HG02588 (cell line): ENCODE measurements around the gene NFE2L1.
A peak's percentile ranks its signal among the peaks of the same experiment; 100 is the strongest.
"Not testable (repeated sequence)": the region's sequence is repeated elsewhere in the genome, so short reads cannot be mapped to it uniquely, and the experiment has no call there.

ENCODE experiments used
- ATAC-seq: cut with Tn5 transposase; IDR thresholded peaks from one replicate; pipeline ENCODE4 v1.9.1; 2021; ENCODE audit warnings: mild to moderate bottlenecking, moderate library complexity; ENCODE audit not compliant: unreplicated experiment

The NFE2L1 gene

DNA sequence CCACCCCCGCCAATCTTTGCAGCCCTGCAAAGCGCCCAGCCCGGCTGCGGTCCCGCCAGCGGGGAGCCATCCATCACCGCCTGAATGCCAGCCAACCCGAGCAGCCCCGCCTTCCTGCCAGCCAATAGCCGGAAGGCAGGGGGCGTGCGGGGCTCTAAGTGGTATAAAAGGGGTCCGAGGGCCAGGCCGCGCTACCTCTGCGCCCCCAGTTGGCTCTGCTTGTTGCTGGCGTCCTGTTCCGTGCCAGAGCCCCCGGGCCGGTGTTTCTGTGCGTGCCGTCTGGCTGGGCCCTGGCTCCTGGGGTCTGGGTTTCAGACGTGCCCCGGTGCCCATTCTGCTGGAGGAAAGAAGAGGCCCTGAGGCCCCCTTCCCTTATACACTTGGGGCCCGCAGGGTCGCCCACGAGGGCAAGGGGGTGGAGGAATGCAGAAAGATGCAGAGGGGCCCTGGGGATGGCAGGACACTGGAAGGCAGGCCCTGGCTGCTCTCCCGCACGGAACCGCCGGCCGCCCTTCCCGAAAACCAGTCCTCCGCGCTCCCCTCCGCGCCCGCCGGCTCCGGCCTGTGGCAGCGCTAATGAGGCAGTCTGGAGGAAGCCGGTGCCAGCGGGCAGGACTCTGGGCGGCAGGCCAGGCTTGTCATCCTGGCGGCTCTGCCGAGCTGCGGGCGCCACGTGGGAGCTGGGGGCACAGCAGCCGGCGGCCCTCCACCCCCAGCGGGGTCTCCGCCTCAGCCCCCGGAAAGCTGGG, 24.6 kb upstream of the NFE2L1 start:
- no peak for ATAC-seq

DNA sequence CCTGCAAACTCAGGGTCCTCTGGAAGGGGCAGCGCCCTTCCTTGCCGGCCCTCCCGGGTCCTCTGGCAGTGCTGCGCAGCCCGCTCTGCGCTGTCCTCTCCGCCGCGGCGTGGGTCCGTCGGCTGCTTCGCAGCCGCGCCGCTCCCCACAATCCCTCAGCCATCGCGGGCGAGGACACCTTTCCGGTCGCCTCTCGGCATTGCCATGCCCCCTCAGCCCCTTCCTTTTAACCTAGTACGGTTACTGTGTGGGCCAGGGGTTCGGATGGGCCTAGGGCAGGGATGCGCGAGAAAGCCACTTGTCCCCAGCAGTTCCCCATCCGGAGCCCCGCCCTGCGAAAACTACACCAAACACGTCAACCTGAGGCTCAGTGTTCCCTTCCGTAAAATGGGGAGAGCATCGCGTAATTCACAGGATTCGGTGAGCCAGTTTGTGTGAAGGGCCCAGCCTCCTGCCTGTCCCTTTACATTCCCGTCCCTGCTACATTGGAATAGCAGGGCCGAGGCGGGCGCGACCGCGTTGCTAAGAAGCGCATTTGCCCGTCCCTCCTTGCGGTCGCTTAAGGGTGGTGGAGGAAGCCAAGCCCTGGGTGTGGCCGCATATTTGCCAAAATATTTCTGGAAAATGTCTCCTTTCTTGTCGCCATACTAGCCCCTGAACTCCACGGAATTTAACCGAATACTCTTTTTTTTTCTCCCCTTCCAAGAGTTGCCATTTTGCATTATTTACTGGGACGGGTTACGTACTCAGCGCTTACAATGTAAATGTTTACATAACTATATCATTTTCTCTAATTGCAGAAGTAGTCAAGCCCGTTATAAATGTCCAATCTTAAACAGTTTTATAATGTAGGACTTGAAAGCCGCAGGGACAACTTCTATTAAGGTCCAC, 23.8 kb upstream of the NFE2L1 start:
- no peak for ATAC-seq

- ATAC-seq = peak; percentile 87
These were observed 22.9 kb upstream of the NFE2L1 start for GRCh38 chr17:48025040-48025903.

DNA sequence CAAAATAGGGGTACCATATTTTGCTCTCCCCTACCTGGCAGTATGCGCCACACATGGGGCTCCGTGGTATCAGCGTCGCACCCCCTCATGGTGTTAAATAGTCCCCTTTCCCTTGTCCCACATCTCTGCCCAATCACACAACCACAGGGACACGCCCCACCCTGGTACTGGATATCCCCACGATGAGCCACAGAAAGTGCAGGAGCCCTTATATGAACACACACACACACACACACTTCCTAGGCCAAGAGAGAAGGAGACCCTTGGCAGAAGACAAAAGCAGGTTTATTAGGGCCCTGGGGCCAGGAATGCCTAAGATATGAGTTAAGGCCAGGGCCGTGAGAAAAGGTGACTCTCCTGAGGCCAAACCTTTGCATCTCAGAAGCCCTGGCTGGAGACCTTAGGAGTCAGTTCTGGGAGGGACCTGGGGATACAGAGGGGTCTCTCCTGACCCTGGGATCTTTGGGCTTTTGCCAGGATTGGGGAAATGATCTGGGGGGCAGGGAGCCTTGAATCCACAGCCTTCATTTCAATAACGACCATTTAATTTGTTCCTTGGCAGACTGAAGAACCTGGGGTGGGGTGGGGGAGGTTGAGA, 22.2 kb upstream of the NFE2L1 start:
- ATAC-seq = no peak

GRCh38 chr17:48026502-48027321, 21.4 kb upstream of the NFE2L1 start:
- ATAC-seq = no peak

- ATAC-seq = no peak
These were observed 20.7 kb upstream of the NFE2L1 start for GRCh38 chr17:48027322-48027981.

- ATAC-seq = no peak
These were observed 19.4 kb upstream of the NFE2L1 start for GRCh38 chr17:48028736-48029135.

- no peak for ATAC-seq
These were observed 17.6 kb upstream of the NFE2L1 start for GRCh38 chr17:48030531-48030930.

DNA sequence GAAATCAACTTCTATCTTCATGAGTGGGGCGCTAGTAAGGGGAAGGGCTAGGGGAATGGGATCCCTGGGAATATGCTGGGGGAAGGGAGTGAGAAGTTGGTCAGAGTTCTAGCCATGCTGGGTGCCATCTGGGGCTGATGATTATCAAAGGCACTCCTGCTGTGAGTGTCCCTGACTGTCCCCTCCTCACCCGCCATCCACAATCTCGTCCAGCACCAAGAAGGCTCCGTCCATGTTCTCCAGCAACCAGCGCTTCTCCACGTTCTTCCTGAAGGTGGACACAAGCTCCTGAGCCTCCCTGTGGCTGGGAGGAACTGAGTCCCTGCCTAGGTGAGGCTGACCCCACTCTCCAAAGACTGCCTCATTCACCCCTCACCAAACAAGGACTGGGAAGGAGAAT, 16.2 kb upstream of the NFE2L1 start:
- no peak for ATAC-seq

DNA sequence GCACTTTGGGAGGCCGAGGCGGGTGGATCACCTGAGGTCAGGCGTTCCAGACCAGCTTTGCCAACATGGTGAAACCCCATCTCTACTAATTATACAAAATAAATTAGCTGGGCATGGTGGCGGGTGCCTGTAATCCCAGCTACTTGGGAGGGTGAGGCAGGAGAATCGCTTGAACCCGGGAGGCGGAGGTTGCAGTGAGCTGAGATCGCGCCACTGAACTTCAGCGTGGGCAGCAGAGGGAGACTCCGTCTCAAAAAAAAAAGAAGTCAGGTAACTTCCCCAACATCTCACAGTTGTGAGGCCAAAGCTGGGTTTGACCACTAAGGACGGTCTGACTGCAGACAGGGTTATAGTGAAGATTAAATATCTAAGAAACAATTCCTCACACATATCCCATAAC, 13.4 kb upstream of the NFE2L1 start:
- ATAC-seq = not testable (repeated sequence)

DNA sequence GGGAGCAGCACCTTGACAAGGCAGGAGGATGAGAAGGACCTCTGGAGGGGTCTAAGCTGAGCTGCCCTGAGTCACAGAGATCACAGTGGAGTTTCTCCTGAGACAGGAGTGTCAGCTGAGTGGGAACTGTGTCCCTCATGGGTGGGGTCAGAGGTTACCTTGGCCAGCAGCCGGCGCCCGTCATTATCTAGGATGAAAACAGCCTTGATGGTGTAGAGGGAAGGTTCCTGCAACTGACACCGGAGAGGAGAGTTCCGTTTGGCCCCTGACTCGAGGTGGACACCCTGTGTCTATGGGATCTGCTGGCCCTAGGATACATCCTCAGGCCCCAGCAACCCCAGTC, 11.5 kb upstream of the NFE2L1 start:
- peak; percentile 5 for ATAC-seq

DNA sequence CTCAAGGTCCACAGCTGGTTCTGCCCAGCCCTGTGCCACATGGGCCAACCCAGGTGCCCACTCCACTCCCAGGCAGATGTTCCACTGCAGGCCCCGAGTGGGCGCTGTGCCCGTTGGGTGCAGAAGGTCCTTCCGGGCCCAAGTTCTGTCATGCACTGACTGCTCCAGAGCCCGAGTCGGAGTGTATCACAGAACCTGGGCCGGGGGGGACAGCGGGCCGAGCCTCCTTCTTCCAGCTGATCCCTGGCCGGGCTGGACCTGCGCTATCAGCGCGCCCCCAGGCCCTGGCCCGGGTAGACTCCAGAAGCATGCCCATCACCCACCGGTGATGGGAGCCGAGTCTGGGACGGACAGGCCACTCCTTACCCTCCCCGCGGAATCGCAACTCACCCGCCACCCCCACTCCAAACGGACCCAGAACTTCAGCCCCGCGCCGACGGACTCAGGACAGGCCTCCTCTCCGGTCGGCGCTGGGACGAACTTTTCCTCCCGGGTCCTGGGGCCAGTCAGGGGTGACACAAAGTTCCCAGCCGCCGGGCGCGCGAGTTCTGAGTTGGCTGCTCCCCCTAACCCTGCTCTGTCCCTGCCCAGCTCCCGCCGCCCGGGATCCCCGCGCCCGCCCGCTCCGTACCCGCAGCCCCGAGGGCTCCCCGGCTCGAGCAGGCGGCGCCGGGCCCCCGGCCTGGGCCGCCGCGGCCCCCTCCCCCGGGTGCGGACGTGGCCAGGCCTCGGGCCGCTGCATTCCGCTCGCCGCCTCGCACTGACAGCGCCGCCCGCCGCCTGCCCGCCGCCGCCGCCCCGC, 10.9 kb upstream of the NFE2L1 start, which contains the start of gene COPZ2:
COPZ2 (minus strand) TSS at position 762 of the 802 bp plus-strand sequence; CDS start at position 742, 20 bp downstream.
- ATAC-seq = peak; percentile 57

GRCh38 chr17:48037838-48038323, 10.3 kb upstream of the NFE2L1 start:
- ATAC-seq = no peak

- no peak for ATAC-seq
These were observed 9.5 kb upstream of the NFE2L1 start for GRCh38 chr17:48038687-48039086.

GRCh38 chr17:48043176-48043575, 5.0 kb upstream of the NFE2L1 start:
- no peak for ATAC-seq

DNA sequence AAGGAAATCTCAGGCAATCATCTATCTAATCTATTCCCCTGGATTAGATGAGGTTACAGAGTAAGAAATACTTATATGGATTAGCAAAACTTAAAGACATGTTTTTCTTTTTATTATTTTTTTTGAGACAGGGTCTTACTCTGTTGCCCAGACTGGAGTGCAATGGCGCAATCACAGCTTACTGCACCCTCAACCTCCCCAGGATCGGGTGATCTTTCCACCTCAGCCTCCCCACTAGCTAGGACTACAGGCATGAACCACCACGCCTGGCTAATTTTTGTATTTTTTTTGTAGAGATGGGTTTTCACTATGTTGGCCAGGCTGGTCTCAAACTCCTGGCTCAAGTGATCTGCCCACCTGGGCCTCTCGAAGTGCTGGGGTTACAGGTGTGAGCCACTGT, 3.3 kb upstream of the NFE2L1 start:
- no peak for ATAC-seq

GRCh38 chr17:48045316-48046001, 2.7 kb upstream of the NFE2L1 start:
- ATAC-seq = no peak

- no peak for ATAC-seq
These were observed 1.9 kb upstream of the NFE2L1 start for GRCh38 chr17:48046296-48046695.
